ENCODE measurements around the gene COBL. TPM values are rescaled to one million over a fixed set of nuclear protein-coding genes. Genes with fewer than 3 reads are reported as not detected.

Gene COBL
- total RNA-seq, 8 experiments from 2014 or later, result 0.23 to 54.8 (median 4.3) TPM

DNA sequence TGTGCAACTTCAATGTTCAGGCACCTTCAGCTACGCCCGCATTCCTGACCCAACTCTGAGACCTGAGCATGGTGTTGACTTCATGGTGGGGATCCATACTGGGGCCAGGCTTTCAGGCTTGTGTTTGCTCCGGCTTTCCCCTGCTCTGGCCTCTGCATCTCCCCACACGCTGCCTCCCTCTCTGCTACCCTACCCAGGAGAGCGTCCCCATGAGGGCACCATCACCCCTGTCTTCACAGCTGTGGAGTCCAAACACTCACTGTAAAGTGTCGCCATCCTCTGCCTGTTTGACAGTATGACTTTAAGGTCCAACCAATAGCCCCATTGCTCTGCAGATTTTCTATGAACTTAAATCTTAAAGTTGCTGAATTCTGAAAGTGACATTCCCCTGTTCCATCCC lies 334.9 kb downstream of the COBL start:
- WGBS, 10 experiments, result 50 to 100% (median 85%) methylated on average over 1 to 6 of the region's 6 CpGs; no CpG with 5 or more reads in 4 of the 10 experiments
- no peak overlapping the region for H3K4me3 ChIP-seq
- no peak for ATAC-seq (replicated peaks in 6 of 8)
- H3K27ac ChIP-seq, result no peak overlapping the region
- no peaks in the 10 kb centered on the region for H3K4me1 ChIP-seq (replicated peaks in 1 of 2)
- in situ Hi-C loops (cut with MboI; ENCODE audit: low pct_unique_long_range_greater_than_20kb in 2 of 9, low sequenced_read_pairs in 9 of 9, unreplicated experiment in 9 of 9), result no loop called here

DNA sequence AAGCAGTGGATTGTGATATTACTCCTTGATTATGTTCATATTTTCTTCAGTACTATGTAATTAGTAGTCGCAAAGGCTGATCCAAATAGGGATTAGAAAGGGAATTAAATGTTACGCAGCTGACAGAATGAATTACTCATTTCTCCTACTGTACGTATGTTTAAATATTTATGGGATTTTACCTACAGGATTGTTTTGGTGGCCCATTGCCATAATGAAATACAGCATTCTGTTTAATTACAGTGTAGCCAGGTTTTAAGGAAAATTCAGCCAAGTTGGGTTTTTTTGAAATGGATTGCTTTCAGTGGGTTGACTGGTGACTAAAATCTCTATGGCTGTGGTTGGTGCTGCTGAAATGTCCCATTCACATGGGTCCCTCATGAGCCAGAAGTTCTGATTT lies 336.2 kb downstream of the COBL start:
- no peak for ATAC-seq (replicated peaks in 6 of 8)
- in situ Hi-C loops (cut with MboI; ENCODE audit: low pct_unique_long_range_greater_than_20kb in 2 of 9, low sequenced_read_pairs in 9 of 9, unreplicated experiment in 9 of 9), result no loop called here
- Histone ChIP-seq H3K4me1 (replicated peaks in 1 of 2) (no peaks in the 10 kb centered on the region), H3K4me3 (no peak overlapping the region), H3K27ac (no peak overlapping the region)
- WGBS, 10 experiments, result 43 to 100% (median 93%) methylated on average over 1 to 3 of the region's 3 CpGs; no CpG with 5 or more reads in 3 of the 10 experiments

DNA sequence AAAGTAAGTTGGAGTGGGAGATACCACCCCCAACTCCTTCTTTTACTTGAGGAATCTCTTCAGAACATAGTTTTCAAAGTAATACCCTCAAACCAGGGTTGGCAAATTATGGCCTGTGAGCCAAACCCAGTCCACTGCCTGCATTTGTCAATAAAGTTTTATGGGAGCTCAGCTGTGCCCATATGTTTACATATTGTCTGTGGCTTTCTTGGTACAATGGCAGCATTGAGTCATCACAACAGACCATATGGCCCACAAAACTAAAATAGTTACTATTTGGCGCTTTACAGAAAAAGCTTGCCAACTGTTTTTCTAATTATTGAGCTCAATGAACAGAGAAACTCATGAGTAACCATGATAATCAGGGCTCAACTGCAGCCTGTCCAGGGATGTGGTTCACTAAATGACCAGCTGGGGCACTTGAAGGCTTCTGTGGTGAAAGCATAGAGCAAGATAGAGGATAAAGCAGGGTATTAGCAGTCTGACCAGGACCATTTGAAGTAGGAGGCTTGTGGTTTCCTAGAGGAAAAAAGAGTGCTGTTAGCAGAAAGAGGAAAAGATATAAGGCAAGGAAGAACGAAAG lies 337.9 kb downstream of the COBL start:
- H3K27ac ChIP-seq, result no peak overlapping the region
- WGBS, 10 experiments, result 10 to 94% (median 64%) methylated on average over 1 to 2 of the region's 2 CpGs; no CpG with 5 or more reads in 1 of the 10 experiments
- peak in 3 of 8 experiments; percentile 29 to 64 (median 62) for ATAC-seq (replicated peaks in 6 of 8)
- in situ Hi-C loops (cut with MboI; ENCODE audit: low pct_unique_long_range_greater_than_20kb in 2 of 9, low sequenced_read_pairs in 9 of 9, unreplicated experiment in 9 of 9), result no loop called here
- H3K4me1 ChIP-seq (replicated peaks in 1 of 2), result no peaks in the 10 kb centered on the region
- no peak overlapping the region for H3K4me3 ChIP-seq

DNA sequence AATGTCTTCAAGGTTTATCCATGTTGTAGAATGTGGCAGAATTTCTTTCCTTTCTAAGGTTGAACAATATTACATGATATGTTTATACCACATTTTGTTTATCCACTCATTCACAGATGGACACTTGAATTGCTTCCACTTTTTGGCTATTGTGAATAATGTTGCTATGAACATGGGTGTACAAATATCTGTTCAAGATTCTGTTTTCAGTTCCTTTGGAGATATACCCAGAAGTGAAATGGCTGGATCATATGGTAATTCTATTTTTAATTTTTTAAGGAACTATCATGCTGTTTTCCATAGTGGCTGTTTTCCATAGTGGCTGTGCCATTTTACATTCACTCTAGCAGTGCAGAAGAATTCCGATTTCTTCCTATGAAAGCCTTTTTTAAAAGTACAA lies 339.2 kb downstream of the COBL start:
- Histone ChIP-seq H3K27ac (no peak overlapping the region), H3K4me1 (replicated peaks in 1 of 2) (no peaks in the 10 kb centered on the region), H3K4me3 (no peak overlapping the region)
- 40 to 88% (median 80%) methylated on average over 1 of the region's 1 CpG; no CpG with 5 or more reads in 5 of the 10 experiments for WGBS, 10 experiments
- no peak for ATAC-seq (replicated peaks in 6 of 8)
- in situ Hi-C loops (cut with MboI; ENCODE audit: low pct_unique_long_range_greater_than_20kb in 2 of 9, low sequenced_read_pairs in 9 of 9, unreplicated experiment in 9 of 9), result no loop called here

DNA sequence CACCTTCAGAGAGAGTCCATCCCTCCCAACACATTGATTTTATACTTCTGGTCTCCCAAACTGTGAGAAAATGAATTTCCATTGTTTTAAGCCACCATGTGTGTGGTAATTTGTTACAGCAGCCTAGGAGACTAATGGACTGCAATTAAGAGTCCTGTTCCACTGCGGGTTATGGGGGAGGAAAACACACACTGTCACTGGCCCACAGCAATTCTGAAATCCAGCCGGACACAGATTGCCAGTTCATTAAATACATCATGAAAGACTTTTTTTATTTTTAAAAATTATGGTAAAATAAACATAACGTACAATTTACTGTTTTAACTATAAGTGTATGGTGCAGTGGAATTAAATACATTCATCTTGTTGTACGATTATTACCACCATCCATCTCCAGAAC lies 340.5 kb downstream of the COBL start:
- no peak overlapping the region for H3K27ac ChIP-seq
- H3K4me3 ChIP-seq, result no peak overlapping the region
- ATAC-seq (replicated peaks in 6 of 8), result no peak
- in situ Hi-C loops (cut with MboI; ENCODE audit: low pct_unique_long_range_greater_than_20kb in 2 of 9, low sequenced_read_pairs in 9 of 9, unreplicated experiment in 9 of 9), result no loop called here
- H3K4me1 ChIP-seq (replicated peaks in 1 of 2), result no peaks in the 10 kb centered on the region
- WGBS, 10 experiments, result 23 to 100% (median 85%) methylated on average over 2 to 4 of the region's 4 CpGs

DNA sequence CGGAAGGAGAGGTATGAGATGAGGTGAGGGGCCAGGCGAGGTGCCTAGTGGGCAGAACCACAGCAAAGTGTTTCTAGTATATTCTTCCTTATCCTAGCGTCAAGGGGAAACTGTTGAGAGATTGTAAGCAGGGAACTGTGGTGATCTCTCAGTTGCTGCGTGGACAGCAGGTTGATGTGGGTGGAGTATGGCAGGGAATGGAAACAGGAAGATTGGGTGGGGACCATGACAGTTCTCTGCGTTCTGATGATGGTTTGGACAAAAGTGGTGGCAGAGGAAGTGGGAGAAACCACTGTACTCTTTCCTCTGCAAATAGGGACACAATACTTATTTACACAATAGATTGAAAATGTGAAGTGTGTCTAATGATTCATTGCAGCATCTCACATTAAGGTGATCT lies 342.4 kb downstream of the COBL start:
- Histone ChIP-seq H3K27ac (no peak overlapping the region), H3K4me1 (replicated peaks in 1 of 2) (no peaks in the 10 kb centered on the region), H3K4me3 (no peak overlapping the region)
- ATAC-seq (replicated peaks in 6 of 8), result no peak
- in situ Hi-C loops (cut with MboI; ENCODE audit: low pct_unique_long_range_greater_than_20kb in 2 of 9, low sequenced_read_pairs in 9 of 9, unreplicated experiment in 9 of 9), result no loop called here
- 8 to 100% (median 80%) methylated on average over 1 to 4 of the region's 5 CpGs; no CpG with 5 or more reads in 2 of the 10 experiments for WGBS, 10 experiments

DNA sequence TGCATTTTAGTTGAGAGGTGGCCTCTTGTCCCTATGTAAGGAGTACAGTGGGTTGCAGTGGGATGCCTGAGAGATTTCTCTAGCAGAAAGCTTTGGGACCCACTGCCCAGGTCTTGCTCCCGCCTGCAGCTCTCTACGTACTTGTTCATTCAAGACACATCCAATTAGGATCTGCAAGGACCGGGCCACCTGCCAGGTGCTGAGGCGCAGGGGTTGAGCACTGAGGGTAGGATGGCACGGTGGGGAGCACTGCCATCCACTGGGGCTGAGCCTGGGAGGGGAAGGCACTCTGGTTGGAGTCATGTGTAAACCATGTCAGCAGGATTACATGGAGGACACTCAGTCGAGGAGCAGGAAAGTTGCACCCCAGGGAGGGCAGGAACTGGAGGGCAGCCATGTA lies 342.8 kb downstream of the COBL start:
- Histone ChIP-seq H3K4me3 (no peak overlapping the region), H3K4me1 (replicated peaks in 1 of 2) (no peaks in the 10 kb centered on the region), H3K27ac (no peak overlapping the region)
- in situ Hi-C loops (cut with MboI; ENCODE audit: low pct_unique_long_range_greater_than_20kb in 2 of 9, low sequenced_read_pairs in 9 of 9, unreplicated experiment in 9 of 9), result no loop called here
- WGBS, 10 experiments, result 80 to 100% (median 95%) methylated on average over 1 to 2 of the region's 6 CpGs; no CpG with 5 or more reads in 6 of the 10 experiments
- ATAC-seq (replicated peaks in 6 of 8), result no peak

DNA sequence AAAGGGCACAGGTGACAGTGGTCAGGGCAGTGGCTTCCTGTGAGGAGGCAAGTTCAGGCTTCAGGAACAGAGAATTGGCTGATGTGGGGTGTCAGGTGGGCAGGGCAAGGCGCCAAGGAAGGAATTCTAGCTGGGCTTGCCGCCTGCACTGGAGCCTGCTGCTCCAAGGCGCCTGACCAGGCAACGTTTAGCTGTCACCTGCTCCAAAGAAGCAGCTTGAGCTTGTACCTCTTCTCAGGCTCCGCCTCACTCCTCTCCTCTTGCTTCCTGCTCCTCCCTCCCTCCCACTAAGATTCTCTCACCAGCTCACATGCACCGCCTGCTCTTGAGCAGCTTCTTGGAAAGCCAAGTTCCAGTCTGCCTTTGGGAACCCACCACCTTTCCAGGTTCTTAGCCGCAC lies 346.5 kb downstream of the COBL start:
- 0 to 100% (median 75%) methylated on average over 1 to 5 of the region's 7 CpGs; no CpG with 5 or more reads in 3 of the 10 experiments for WGBS, 10 experiments
- no peaks in the 10 kb centered on the region for H3K4me1 ChIP-seq (replicated peaks in 1 of 2)
- no peak overlapping the region for H3K27ac ChIP-seq
- H3K4me3 ChIP-seq, result no peak overlapping the region
- in situ Hi-C loops (cut with MboI; ENCODE audit: low pct_unique_long_range_greater_than_20kb in 2 of 9, low sequenced_read_pairs in 9 of 9, unreplicated experiment in 9 of 9), result no loop called here
- ATAC-seq (replicated peaks in 6 of 8), result peak in 1 of 8 experiments; percentile 46

Data from motor neuron (in vitro differentiated cells).